Measurements from ENCODE around the gene SLC16A8. TPM values are rescaled to one million over a fixed set of nuclear protein-coding genes. Genes with fewer than 3 reads are reported as not detected.

SLC16A8 gene
- polyA plus RNA-seq, 3 donors, result 0.24 to 1.0 (median 0.76) TPM

GRCh38 chr22:38114484-38115398, 30.8 kb upstream of the SLC16A8 start:
- peak in 2 of 3 donors; percentile 47 to 52 for DNase-seq (ENCODE audit: low read depth in 3 of 3, low spot score in 2 of 3)

- no peak for DNase-seq (ENCODE audit: low read depth in 3 of 3, low spot score in 2 of 3)
These were observed 28.4 kb upstream of the SLC16A8 start for GRCh38 chr22:38112381-38112780.

GRCh38 chr22:38111925-38112355, 28.0 kb upstream of the SLC16A8 start:
- DNase-seq (ENCODE audit: low read depth in 3 of 3, low spot score in 2 of 3), result no peak

- peak in 1 of 3 donors; percentile 44 for DNase-seq (ENCODE audit: low read depth in 3 of 3, low spot score in 2 of 3)
These were observed 27.2 kb upstream of the SLC16A8 start for GRCh38 chr22:38110863-38111852.

GRCh38 chr22:38110008-38110862, 26.3 kb upstream of the SLC16A8 start, which contains the start of gene BAIAP2L2:
Gene BAIAP2L2, minus strand, starts transcription at chr22:38110684. Its CDS starts 159 bp downstream, at chr22:38110525.
- DNase-seq (ENCODE audit: low read depth in 3 of 3, low spot score in 2 of 3), result peak in 2 of 3 donors; percentile 54 to 70

GRCh38 chr22:38109371-38110001, 25.5 kb upstream of the SLC16A8 start:
- DNase-seq (ENCODE audit: low read depth in 3 of 3, low spot score in 2 of 3), result peak in 1 of 3 donors; percentile 47

- DNase-seq (ENCODE audit: low read depth in 3 of 3, low spot score in 2 of 3), result no peak
These were observed 24.8 kb upstream of the SLC16A8 start for GRCh38 chr22:38108561-38109319.

- no peak for DNase-seq (ENCODE audit: low read depth in 3 of 3, low spot score in 2 of 3)
These were observed 23.9 kb upstream of the SLC16A8 start for GRCh38 chr22:38107692-38108515.

- no peak for DNase-seq (ENCODE audit: low read depth in 3 of 3, low spot score in 2 of 3)
These were observed 23.0 kb upstream of the SLC16A8 start for GRCh38 chr22:38106814-38107578.

- DNase-seq (ENCODE audit: low read depth in 3 of 3, low spot score in 2 of 3), result no peak
These were observed 20.1 kb upstream of the SLC16A8 start for GRCh38 chr22:38104084-38104483.

GRCh38 chr22:38103641-38104040, 19.7 kb upstream of the SLC16A8 start:
- no peak for DNase-seq (ENCODE audit: low read depth in 3 of 3, low spot score in 2 of 3)

GRCh38 chr22:38098410-38099249, 14.6 kb upstream of the SLC16A8 start:
- DNase-seq (ENCODE audit: low read depth in 3 of 3, low spot score in 2 of 3), result no peak

GRCh38 chr22:38097557-38098409, 13.8 kb upstream of the SLC16A8 start:
- no peak for DNase-seq (ENCODE audit: low read depth in 3 of 3, low spot score in 2 of 3)

GRCh38 chr22:38097058-38097457, 13.1 kb upstream of the SLC16A8 start:
- DNase-seq (ENCODE audit: low read depth in 3 of 3, low spot score in 2 of 3), result no peak

GRCh38 chr22:38089474-38089851, 5.5 kb upstream of the SLC16A8 start:
- no peak for DNase-seq (ENCODE audit: low read depth in 3 of 3, low spot score in 2 of 3)

Data from right renal cortex interstitium (tissue), 3 donors.